HG03108 (cell line): Measurements from ENCODE around the gene RTP5.

Source experiments
- ATAC-seq: cut with Tn5 transposase; IDR thresholded peaks from one replicate; pipeline ENCODE4 v1.9.1; 2021; ENCODE audit warnings: moderate library complexity; ENCODE audit not compliant: unreplicated experiment

RTP5 gene

DNA sequence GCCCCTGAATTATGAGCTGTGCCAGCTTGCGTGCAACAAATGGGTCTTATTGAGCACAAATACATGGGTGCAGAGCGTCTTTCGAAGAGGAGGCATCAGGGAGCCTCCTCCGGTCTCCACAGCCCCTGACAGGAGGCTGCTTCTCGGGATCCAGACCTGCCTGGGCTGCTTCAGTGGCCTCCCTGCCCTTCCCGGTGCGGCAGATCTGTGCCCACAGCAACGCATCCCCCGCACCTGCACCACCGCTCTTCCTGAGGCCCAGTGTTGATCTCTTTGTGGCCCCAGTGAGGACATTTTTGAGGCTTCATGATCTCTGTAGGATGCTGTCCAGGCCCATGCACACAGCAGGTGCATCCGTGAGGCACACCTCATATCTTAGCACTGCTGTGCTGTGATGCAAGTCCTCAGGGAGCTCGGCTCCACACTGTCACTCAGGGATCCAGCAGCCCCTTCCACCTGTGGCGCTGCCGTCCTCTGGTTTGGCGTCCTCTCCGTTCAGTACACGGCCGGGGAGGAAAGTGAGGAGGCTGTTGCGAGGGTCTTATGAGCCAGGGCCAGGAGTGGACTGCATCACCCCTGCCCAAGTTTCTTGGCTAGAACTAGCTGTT, 17.4 kb downstream of the RTP5 start:
- ATAC-seq = no peak

DNA sequence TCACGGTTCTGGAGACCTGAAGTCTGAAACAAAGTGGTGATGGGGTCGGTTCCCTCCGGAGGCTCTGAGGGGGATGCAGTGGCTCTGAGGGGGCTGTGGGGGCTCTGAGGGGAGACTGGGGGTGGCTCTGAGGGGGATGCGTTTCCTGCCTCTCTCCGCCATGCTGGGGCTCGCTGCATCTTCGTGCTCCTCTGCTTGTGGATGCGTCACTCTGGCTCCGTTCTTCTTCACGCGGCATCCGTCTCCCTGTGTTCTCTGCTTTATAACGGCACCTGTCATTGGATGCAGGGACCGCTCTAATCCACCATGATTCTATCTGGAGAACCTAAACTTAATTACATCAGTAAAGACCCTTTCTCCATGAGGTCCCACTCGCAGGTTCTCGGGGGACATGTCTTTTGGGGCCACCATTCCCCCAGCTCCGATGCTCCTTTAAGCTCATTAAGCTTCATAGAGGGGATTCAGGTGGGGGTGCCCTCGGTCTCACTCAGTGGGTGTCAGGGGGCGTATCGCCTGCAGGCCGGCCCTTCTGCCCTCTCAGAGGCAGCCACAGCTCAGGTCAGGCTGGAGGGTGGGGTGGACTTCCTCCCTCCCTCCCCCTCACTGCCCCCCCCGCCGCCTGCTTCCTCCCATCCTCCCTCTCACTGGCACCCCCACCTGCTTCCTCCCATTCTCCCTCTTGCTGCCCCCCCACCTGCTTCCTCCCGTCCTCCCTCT, 18.4 kb downstream of the RTP5 start:
- ATAC-seq = no peak

GRCh38 chr2:241888641-241889040, 19.1 kb downstream of the RTP5 start:
- no peak for ATAC-seq

DNA sequence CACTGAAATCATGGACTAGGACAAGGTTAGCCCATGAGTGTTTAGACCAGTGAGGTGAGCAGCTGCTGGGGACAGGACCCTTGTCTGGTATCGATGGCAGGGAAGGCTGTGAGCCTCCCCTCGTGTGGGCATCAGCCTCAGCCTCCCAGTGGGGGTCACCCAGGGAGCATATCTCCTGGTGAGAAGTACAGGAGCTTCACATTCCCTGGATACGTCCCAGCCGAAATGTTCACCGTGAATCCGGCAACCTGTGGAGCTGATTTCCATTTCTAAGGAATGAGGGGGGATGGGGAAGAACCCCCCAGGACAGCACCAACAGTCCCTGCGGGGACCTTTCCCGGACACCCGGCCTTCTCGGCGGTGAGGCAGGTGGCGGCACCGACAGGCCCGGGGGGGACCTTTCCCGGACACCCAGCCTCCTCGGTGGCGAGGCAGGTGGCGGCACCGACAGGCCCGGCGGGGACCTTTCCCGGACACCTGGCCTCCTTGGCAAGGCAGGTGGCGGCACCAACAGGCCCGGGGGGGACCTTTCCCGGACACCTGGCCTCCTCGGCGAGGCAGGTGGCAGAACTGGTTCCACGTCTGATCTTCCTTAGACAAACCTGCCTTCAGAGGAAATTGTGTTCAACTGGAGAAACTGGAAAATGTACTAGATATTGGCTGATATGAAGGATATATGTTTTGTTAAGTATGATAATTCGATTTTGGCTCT, 21.2 kb downstream of the RTP5 start:
- no peak for ATAC-seq

GRCh38 chr2:241891315-241891987, 21.9 kb downstream of the RTP5 start:
- no peak for ATAC-seq

- ATAC-seq = no peak
Observed at GRCh38 chr2:241891988-241892298, 22.4 kb downstream of the RTP5 start.

DNA sequence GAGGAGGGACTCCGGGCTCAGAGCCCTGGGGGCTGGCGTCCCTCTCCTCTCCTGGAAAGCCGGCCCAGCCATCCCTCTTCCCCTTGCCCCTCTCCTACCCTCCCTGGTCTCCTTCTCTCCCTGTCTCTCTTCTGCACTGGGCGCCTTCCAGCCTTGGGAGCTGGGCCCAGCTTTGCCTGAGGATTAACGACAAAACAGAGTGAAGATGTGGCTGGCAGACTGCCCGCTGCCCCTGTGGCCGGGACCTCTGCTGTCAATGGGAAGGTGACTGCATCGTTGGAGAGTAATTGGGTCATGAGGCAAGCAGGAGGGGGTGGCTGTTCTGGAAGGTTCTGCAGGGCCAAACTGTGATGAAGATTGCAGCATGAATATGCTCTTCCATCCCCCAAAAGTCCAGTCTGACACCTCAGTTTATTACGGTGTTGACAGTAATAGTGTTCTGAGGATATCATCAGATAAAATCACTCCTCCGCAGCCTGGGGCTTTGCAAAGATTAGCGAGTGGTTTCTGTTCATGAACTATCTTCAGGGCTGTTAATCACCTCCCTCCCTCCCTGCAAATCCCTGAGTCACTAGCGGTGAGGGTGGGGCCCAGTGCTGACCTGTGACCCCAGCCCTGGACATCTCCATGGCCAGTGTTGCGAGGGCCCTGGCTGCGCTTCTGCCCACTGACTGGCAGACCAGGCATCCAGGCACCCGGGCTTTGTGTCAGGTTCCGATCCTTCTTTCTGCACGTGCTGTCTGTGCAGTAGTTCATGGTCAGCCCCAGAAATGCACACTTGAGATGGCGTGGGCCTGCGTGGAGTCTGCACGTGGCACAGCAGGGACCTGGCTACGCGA, 23.0 kb downstream of the RTP5 start:
- no peak for ATAC-seq

- no peak for ATAC-seq
Observed at GRCh38 chr2:241893265-241893664, 23.7 kb downstream of the RTP5 start.

GRCh38 chr2:241894056-241894641, 24.6 kb downstream of the RTP5 start:
- ATAC-seq = no peak

DNA sequence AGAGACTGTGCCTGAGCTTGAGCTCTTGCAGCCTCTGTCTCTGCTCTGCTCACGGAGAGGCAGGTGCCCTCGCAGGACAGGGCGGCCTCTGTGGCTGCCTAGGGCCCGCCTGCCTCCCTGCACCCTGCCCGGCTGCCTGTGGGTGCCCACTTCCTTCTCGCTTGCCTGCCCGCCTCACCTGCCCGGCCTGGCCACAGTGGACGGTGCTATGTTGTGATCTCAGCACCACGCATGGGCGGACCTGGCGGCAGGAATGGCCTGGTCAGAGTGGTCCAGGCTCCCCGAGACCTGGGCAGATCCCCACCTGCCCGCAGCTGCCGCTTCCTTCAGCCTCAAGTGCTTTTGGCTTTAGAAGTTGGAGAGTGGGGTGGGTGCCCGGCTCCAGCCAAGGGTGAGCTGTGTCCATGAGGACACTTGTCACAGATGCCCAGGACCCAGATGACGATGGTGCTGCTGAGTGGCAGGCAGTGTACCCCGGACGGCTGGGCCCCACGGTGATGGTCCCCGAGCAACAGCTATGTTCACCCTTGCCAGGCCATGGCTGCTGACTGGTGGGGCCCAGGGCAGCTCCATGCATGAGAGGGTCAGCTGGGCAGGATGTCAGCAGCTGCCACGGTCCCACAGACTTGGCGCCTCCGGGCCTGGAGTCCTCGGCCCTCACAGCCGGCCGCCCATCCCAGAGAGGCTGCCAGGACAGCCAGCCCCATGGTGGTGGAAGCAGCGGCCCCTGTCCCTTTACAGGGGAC, 25.3 kb downstream of the RTP5 start:
- ATAC-seq = no peak

GRCh38 chr2:241895427-241895711, 25.8 kb downstream of the RTP5 start:
- ATAC-seq = no peak

DNA sequence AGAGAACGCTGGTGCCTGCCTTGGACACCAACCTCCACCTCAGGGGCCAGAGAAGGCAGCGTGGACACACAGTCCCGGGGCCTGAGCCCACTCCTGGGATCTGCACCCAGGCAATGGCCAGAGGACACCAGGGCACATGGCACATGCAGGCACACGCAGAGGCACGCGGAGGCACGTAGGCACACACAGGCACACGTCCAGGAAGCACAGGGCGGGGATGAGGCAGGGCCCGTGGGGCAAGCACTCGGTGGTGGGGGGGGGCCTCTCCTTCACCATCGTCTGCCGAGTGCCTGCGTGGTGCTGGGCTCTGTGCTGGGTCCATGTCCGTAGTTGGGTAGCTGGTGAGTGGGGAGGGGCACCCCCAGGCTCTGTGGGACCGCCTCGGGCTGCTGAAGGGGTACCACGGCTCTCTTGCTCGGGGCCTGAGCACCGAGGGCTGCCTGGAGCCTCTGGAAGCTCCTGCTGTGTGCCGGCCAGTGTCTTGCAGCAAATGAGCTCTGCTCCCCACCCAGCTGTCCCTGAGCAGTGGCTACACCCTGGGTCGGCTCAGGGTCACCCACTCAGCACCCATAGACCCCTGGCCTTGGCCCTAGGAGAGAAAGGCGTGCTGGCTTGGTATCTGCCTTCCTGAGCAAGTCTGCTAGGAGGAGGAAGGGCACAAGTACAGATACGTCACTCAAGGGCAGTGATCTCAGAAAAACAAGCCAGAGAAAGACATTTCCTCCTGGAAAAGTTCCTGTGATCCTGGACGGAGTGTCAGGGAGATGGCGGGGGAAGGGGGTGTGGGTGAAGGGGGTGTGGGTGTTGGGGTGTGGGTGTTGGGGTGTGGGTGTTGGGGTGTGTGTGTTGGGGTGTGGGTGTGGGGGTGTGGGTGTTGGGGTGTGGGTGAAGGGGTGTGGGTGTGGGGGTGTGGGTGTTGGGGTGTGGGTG, 26.4 kb downstream of the RTP5 start:
- no peak for ATAC-seq

DNA sequence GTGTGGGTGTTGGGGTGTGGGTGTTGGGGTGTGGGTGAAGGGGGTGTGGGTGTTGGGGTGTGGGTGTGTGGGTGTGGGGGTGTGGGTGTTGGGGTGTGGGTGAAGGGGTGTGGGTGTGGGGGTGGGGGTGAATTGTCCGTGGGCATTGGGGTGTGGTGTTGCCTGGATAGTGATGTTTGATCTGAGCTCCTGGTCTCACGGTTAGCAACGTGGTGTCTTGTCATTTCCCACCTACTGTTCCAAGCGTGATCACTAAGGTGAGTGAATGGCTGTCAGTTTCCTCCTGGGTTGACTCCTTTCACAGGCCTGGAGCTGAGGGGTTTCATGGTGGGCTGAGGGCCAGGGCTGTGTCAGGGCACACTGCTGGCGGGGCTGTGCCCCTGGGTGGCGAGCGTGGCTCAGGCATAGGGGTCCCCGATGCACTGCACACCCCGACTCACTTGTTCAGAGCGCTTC, 27.2 kb downstream of the RTP5 start:
- no peak for ATAC-seq

DNA sequence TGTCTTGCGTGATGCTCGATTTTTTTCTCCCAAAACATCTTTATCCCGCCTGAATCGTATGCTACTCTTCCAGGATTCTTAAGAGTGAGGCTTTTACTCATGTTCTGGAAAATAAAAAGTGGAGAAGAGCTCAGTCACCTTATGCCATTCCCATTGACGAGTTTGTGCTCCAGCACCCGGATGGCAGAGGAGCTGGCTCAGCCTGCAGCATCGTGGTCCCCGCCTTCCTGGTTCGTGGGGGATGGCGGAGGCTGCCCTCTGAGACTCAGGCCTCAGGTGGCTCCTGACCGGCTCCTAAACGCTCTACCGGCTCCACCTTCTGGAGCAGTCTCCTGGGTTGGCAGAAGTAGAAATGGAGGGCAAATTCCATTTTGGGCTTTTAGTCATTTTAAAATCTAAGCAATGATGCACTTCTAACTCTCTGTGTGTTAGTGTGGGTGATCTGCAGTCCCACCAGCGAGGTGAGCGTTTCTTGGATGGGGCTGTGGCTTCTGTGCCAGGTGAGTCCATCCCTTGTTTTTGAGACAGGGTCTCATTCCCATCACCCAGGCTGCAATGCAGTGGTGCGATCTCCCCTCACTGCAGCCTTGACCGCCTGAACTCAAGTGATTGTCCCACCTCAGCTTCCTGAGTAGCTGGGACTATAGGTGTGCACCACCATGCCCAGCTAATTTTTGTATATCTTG, 27.8 kb downstream of the RTP5 start:
- no peak for ATAC-seq

DNA sequence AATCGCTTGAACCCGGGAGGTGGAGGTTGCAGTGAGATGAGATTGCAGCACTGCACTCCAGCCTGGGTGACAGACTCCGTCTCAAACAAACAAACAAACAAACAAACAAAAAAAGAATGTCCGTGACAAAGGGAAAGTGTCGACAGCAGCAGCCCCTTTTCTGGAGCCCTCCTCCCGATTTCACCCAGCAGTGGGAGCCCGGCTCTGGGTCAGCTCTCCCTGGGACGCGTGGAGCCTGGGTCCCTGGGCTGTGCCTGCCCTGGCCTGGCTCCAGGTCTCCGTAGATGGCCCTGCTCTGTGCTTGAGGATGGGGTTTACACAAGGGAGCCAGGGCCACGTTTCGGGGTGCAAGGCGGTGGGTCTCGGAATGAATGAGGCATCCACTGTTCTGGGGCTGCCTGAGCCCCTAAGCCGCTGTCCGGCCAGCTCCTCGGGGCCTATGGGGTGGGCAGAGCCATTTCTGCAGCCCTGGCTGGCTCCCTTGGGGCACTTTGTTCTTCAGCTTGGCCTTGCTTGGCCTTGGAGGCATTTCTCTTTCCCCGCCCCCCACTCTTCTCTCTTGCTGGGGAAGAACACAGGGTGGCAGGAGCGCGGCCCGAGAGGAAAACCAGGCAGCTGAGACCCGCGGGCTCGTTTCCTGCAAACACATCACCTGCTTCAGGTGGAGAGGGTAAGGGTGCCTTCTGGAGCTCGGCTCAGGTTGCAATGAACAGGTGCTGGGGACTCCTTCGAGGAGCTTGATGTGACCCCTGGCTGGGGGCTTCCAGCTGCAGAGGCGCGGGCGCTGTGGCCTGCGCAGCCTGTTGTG, 29.1 kb downstream of the RTP5 start:
- ATAC-seq = no peak

DNA sequence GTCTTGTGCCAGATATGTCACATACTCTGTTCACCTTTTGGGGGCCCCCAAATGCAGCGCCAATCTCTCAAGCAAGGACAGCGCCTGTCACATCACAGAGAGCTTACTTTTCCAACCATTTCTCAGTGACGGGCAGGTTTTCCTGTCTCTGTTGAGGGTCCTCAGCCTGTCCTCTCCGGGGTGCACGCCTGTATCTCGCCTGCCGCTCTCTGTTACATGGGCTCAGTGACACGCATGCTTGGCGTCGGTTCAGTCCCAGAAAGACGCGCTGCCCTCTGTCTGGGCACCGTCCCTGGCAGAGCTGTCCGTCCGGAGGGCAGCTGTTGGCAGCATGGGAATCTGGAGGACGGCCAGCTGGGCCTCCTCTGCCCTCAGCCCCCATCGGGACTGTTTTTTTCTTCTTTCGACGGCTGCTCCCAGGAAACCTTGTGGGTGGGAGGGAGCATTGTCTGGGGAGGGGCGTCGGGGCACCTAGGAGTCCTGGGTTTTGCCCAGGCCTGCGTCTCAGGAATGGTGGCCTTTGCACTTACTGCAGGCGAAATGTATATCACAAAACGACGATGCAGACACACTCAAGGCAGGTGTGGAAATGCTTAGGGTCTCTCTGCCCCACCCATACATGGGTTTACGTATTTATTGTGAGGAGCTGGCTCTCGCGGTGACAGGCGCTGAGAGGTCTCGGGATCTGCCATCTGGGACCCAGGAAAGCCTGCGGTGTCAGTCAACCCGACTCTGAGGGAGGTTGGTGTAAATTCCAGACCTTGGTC, 30.9 kb downstream of the RTP5 start:
- ATAC-seq = no peak

- no peak for ATAC-seq
Observed at GRCh38 chr2:241901018-241901380, 31.5 kb downstream of the RTP5 start.
